ENCODE measurements around the gene ATP8B3. TPM values are rescaled to one million over a fixed set of nuclear protein-coding genes. Genes with fewer than 3 reads are reported as not detected.

ATP8B3 gene
- polyA plus RNA-seq, 1 donor, result 0.99 TPM

Other genes starting within 250 kb of the ATP8B3 start
- gene MEX3D, start 244.0 kb downstream of the ATP8B3 start, polyA plus RNA-seq, result 17.8 TPM
- 59.1 TPM for gene MBD3, start 219.4 kb downstream of the ATP8B3 start, polyA plus RNA-seq
- gene UQCR11, start 206.8 kb downstream of the ATP8B3 start, polyA plus RNA-seq, result 124 TPM
- gene TCF3, start 159.7 kb downstream of the ATP8B3 start, polyA plus RNA-seq, result 74.3 TPM
- 1.6 TPM for gene ONECUT3, start 58.8 kb downstream of the ATP8B3 start, polyA plus RNA-seq
- 23.8 TPM for gene REXO1, start 36.2 kb upstream of the ATP8B3 start, polyA plus RNA-seq
- 19.5 TPM for gene KLF16, start 51.3 kb upstream of the ATP8B3 start, polyA plus RNA-seq
- 46.4 TPM for gene ABHD17A, start 73.2 kb upstream of the ATP8B3 start, polyA plus RNA-seq
- gene ADAT3, start 93.1 kb upstream of the ATP8B3 start, polyA plus RNA-seq, result 5.1 TPM
- 36.6 TPM for gene SCAMP4, start 93.1 kb upstream of the ATP8B3 start, polyA plus RNA-seq
- gene CSNK1G2, start 128.9 kb upstream of the ATP8B3 start, polyA plus RNA-seq, result 56.9 TPM
- 96.7 TPM for gene BTBD2, start 203.4 kb upstream of the ATP8B3 start, polyA plus RNA-seq
- 86.8 TPM for gene MKNK2, start 239.0 kb upstream of the ATP8B3 start, polyA plus RNA-seq